GM12878 (cell line): Measurements from ENCODE around the gene SIGMAR1. TPM values are rescaled to one million over a fixed set of nuclear protein-coding genes. Genes with fewer than 3 reads are reported as not detected.

Experiments
- ATAC-seq: fragments of 200-7000 bp; cut with Tn5 transposase; 3 replicates; pipeline ENCODE4 v1.9.1; 2020; ENCODE audit warnings: mild to moderate bottlenecking, moderate library complexity
- BruUV-seq: library from RNA; stranded (reverse); fragments of 400-500 nt; replicated peaks from 2 replicates; lab custom pipeline; 2021; lab: Mats Ljungman, UMichigan
- CTCF ChIA-PET: fragments of 300-600 bp; sonication (Branson Sonifier 250); formaldehyde crosslinking; extraction: SDS; loops from one replicate; lab custom pipeline; 2021; ENCODE audit warnings: inconsistent platforms; lab: Yijun Ruan, JAX
- POLR2A ChIA-PET: fragments of 350-600 bp; formaldehyde crosslinking; extraction: SDS; loops from one replicate; lab custom pipeline; 2021; ENCODE audit warnings: inconsistent platforms; lab: Charles Lee
- RAD21 ChIA-PET: fragments of 300-600 bp; sonication (Branson Sonifier 250); formaldehyde crosslinking; loops from one replicate; lab custom pipeline; 2023; ENCODE audit warnings: antibody characterized with exemption; ENCODE audit not compliant: unreplicated experiment; lab: Charles Lee
- SMC1A ChIA-PET: fragments of 300-600 bp; sonication (Branson Sonifier 250); formaldehyde crosslinking; loops from one replicate; lab custom pipeline; 2023; ENCODE audit not compliant: unreplicated experiment, uncharacterized antibody; lab: Charles Lee
- DNase-seq: peaks from one replicate; pipeline ENCODE4 v3.0.0-alpha.2; 2011; ENCODE audit warnings: low read depth, low spot score
- FAIRE-seq: peaks from 3 replicates; lab custom pipeline; 2011; peaks lifted over from hg19 to GRCh38; lab: Jason Lieb, UNC
- H2AFZ ChIP-seq: 2 replicates; pipeline ENCODE4 v1.6.0; 2011; ENCODE audit warnings: low read depth, low read length, control low read depth; ENCODE audit not compliant: control insufficient read depth
- H3K27ac ChIP-seq: 2 replicates; pipeline ENCODE4 v1.5.1; 2011; ENCODE audit warnings: control low read depth; ENCODE audit not compliant: control insufficient read depth, insufficient read depth
- H3K27me3 ChIP-seq, 2 experiments: replicated peaks in 1 of 2; 2 replicates each; pipeline versions ENCODE4 v1.6.0 to v1.6.1; 2011; ENCODE audit warnings: low read length in 1 of 2; ENCODE audit not compliant: control insufficient read depth in 2 of 2, insufficient read depth in 2 of 2
- H3K36me3 ChIP-seq, 2 experiments: 2 replicates each; pipeline ENCODE4 v1.5.1; 2011; ENCODE audit warnings: low read length in 1 of 2; ENCODE audit not compliant: control insufficient read depth in 2 of 2, insufficient read depth in 2 of 2
- H3K4me1 ChIP-seq: 2 replicates; pipeline ENCODE4 v1.6.1; 2011; ENCODE audit warnings: mild to moderate bottlenecking, low read length, moderate library complexity, mixed read lengths; ENCODE audit not compliant: control insufficient read depth, insufficient read depth
- H3K4me2 ChIP-seq: 2 replicates; pipeline ENCODE4 v1.6.0; 2011; ENCODE audit warnings: control low read depth; ENCODE audit not compliant: control insufficient read depth, insufficient read depth
- H3K4me3 ChIP-seq: fragments of 200-600 bp; sonication (generic); 2 replicates; pipeline ENCODE4 v1.5.1; 2016
- H3K79me2 ChIP-seq: 2 replicates; pipeline ENCODE4 v1.6.0; 2011; ENCODE audit warnings: low read length; ENCODE audit not compliant: control insufficient read depth, insufficient read depth
- H3K9ac ChIP-seq: 2 replicates; pipeline ENCODE4 v1.8.0; 2011; ENCODE audit warnings: low read length, control low read depth, mixed read lengths; ENCODE audit not compliant: control insufficient read depth, insufficient read depth
- H3K9me3 ChIP-seq: replicated peaks from 3 replicates; pipeline ENCODE4 v1.5.1; 2011; ENCODE audit warnings: mild to moderate bottlenecking, low read length; ENCODE audit not compliant: control insufficient read depth, insufficient read depth
- H4K20me1 ChIP-seq: 2 replicates; pipeline ENCODE4 v1.6.0; 2011; ENCODE audit not compliant: control insufficient read depth, insufficient read depth
- CEBPB ChIP-seq, 2 experiments: fragments of 150-350 bp in 1 of 2; IDR thresholded peaks; 2 replicates each; pipeline ENCODE4 v1.6.1; 2012 to 2014; ENCODE audit warnings: low read depth in 2 of 2, low read length in 2 of 2, borderline replicate concordance in 1 of 2, inconsistent platforms in 1 of 2
- EGR1 ChIP-seq, 2 experiments: IDR thresholded peaks; 1 replicate in 1 of 2; 2 replicates in 1 of 2; pipeline ENCODE4 v1.6.1; 2011 to 2012; ENCODE audit warnings: low read depth in 2 of 2, low read length in 2 of 2, borderline replicate concordance in 1 of 2, mild to moderate bottlenecking in 1 of 2, moderate library complexity in 1 of 2
- FOS ChIP-seq: IDR thresholded peaks from 3 replicates; pipeline ENCODE4 v1.6.1; 2011; ENCODE audit warnings: borderline replicate concordance; ENCODE audit not compliant: insufficient read length; ENCODE audit errors: extremely low read depth
- HDGF ChIP-seq: fragments of 450-650 bp; IDR thresholded peaks from 2 replicates; pipeline ENCODE4 v1.6.1; 2016; ENCODE audit warnings: antibody characterized with exemption
- MTA2 ChIP-seq: fragments of 450-650 bp; IDR thresholded peaks from 2 replicates; pipeline ENCODE4 v1.6.1; 2016; ENCODE audit warnings: low read depth, mild to moderate bottlenecking, moderate library complexity
- NFYB ChIP-seq: IDR thresholded peaks from 2 replicates; pipeline ENCODE4 v1.6.1; 2011; ENCODE audit warnings: low read depth, mild to moderate bottlenecking, low read length, improper control_type of control experiment, moderate library complexity; ENCODE audit not compliant: insufficient read depth
- NR2C1 ChIP-seq: fragments of 450-650 bp; IDR thresholded peaks from 2 replicates; pipeline ENCODE4 v1.6.1; 2017; ENCODE audit warnings: antibody characterized with exemption, mild to moderate bottlenecking, moderate library complexity
- SIN3A ChIP-seq: IDR thresholded peaks from 2 replicates; pipeline ENCODE4 v1.6.1; 2012; ENCODE audit warnings: low read depth, low read length, improper control_type of control experiment
- SP1 ChIP-seq: IDR thresholded peaks from one replicate; pipeline ENCODE4 v1.6.1; 2011; ENCODE audit warnings: low read depth, low read length
- TARDBP ChIP-seq: IDR thresholded peaks from 2 replicates; pipeline ENCODE4 v1.6.1; 2016; ENCODE audit warnings: borderline replicate concordance
- TCF3 ChIP-seq: IDR thresholded peaks from 2 replicates; pipeline ENCODE4 v1.6.1; 2012; ENCODE audit warnings: low read depth, mild to moderate bottlenecking, low read length, borderline replicate concordance; ENCODE audit not compliant: insufficient read depth
- ZNF622 ChIP-seq: fragments of 450-650 bp; IDR thresholded peaks from 2 replicates; pipeline ENCODE4 v1.6.1; 2017; ENCODE audit warnings: mild to moderate bottlenecking, inconsistent platforms
- WGBS: methylation state at CpG from one replicate; pipeline ENCODE4 v1.1.6; 2016; ENCODE audit warnings: low lambda C conversion rate; ENCODE audit not compliant: insufficient replicate concordance, insufficient coverage; ENCODE audit errors: missing lambda C conversion rate; 5-methylcytosine and 5-hydroxymethylcytosine counted together
- in situ Hi-C: fragments of 300-500 bp; cut with MboI; formaldehyde crosslinking; loops from 9 replicates; pipeline ENCODE4 v1.14.3; 2018; ENCODE audit warnings: mixed read lengths
- intact Hi-C: fragments of 100-400 bp; cut with micrococcal nuclease; formaldehyde crosslinking; loops from one replicate; pipeline ENCODE4 v1.14.2; 2022; ENCODE audit not compliant: unreplicated experiment
- polyA plus RNA-seq, 11 experiments: library from polyadenylated mRNA; depleted of rRNA in 4 of 11; unstranded in 6 of 11; stranded (reverse) in 5 of 11; fragments of >200 nt; fragmentation: Nextera tagmentation in 4 of 11; fragmentation: Illumina TruSeq in 1 of 11; extraction: Ambion mirVana in 4 of 11; extraction: Trizol in 1 of 11; gene quantifications; 1 replicate in 1 of 11; 2 replicates in 10 of 11; pipeline versions ENCODE4 v1.2.1 to v1.2.3, GENCODE V29; 2011 to 2016; ENCODE audit warnings: inconsistent platforms in 2 of 11, missing spikeins in 2 of 11, low read depth in 1 of 11
- total RNA-seq, 4 experiments: library from RNA; depleted of rRNA in 3 of 4; stranded (reverse); fragments of >200 nt in 3 of 4; fragmentation: Illumina TruSeq in 1 of 4; extraction: Trizol in 1 of 4; gene quantifications; 2 replicates each; pipeline versions ENCODE4 v1.2.1 to v1.2.3, GENCODE V29; 2013 to 2021
- TF ChIP-seq, protein P1 (sequence below): fragments of 450-650 bp; IDR thresholded peaks from 2 replicates; pipeline ENCODE4 v1.6.1; 2018; ENCODE audit warnings: borderline replicate concordance, mild to moderate bottlenecking; ENCODE audit not compliant: partially characterized antibody

Gene SIGMAR1
- total and polyA plus RNA-seq, 10 of the 15 experiments (the other 5 are each of a cell fraction or from before 2014, with no cell fraction given): 7.1 to 133 (median 69.5) TPM

DNA sequence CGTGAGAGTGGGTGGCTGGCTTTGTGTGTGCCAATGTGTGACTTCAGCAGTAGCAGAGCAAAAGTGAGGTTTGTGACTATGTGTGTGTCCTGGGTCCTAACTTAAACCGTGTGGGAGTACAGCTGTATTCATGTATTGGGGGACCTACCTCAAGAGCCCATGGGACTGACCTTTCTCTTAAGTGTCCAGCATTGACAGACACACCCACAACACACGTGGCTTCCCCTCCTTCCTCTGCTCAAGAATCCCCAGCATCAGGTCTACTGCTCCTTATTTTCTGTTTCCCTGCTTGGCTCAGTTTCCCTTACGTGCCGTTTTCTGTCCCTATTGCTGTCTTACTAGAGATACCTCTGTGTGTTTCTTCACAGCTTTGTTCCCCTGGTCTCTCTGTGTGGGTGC lies 15.0 kb upstream of the SIGMAR1 start:
- H4K20me1 ChIP-seq: no peaks in the 10 kb centered on the region
- H3K27me3 ChIP-seq: no peaks in the 10 kb centered on the region
- H3K9ac ChIP-seq: no peak overlapping the region
- no peak for FAIRE-seq
- peaks cover 11% of the 10 kb centered on the region for H3K4me1 ChIP-seq
- H3K4me2 ChIP-seq: peak overlapping the region; percentile 70
- DNase-seq: no peak
- no peak for ATAC-seq
- in situ Hi-C loops (no loop called here), intact Hi-C loops (no loop called here)
- ChIA-PET CTCF (interaction anchor here (2.9 kb wide), 1 partner anchor 10 kb away, joined by 11 read pairs; the partner anchor contains the start of gene CCL27), SMC1A (no interaction called here), RAD21 (interaction anchor here (0.5 kb wide), 1 partner anchor 286 kb away, joined by 3 read pairs; no protein-coding TSS in a partner anchor), POLR2A (interaction anchor here (1.3 to 1.5 kb wide), 2 partner anchors 9 to 15 kb away, joined by 3 to 6 read pairs; partner anchors contain the start of genes CCL27 and SIGMAR1)
- no TSS peak for BruUV-seq
- no peak overlapping the region for H3K27ac ChIP-seq
- H3K79me2 ChIP-seq: peaks cover 6% of the 10 kb centered on the region
- peaks cover 2 to 13% of the 10 kb centered on the region in 2 experiments; a peak in 3 of 4 replicates for H3K36me3 ChIP-seq
- H3K4me3 ChIP-seq: no peak overlapping the region
- no peak overlapping the region for H2AFZ ChIP-seq
- 54% methylated on average over 5 of the region's 5 CpGs for WGBS
- 0 out of 2 replicates have a peak, but pooled peaks have one; percentile 48 for TF ChIP-seq TARDBP
- no peak for TF ChIP-seq SIN3A
- H3K9me3 ChIP-seq: no peaks in the 10 kb centered on the region

DNA sequence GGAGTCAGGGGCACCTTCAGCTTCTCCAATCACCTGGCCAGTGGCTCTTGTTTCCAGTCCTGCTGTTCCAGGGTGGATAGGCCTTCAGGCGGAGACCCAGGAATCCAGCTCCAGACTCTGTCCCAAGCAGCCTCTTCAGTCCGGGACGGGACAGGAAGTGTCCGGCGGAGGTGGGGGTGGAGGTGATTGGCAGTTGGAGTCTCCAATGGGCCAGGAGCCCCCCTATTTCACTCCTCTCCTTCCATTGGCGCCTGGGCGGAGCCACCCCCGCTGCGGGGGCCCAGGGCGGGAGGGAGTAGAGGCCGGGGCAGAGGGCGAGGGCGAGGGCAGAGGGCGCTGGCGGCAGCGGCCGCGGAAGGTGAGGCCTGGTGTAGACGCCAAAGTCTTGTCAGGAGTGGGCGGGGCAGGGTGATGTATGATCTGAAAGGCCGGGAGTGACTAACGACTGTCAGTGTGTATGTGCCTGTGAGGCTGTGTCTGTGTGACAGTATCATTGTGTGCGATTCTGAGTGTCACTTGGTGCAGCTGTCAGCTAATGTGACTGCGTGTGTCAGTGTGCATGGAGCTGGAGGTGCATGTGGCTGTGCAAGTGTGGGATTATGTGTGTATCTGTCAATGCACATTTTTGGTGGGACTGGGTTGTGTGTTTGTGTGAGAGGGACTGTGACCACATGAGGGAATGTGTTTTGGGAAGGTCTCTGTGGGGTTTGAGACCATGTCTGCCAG lies 14.5 kb upstream of the SIGMAR1 start, which contains the start of gene IL11RA:
IL11RA (plus strand) TSS at position 310 of the 726 bp plus-strand sequence. CDS start 3,033 bp downstream, outside the sequence.
- H3K79me2 ChIP-seq: peaks cover 12% of the 10 kb centered on the region
- H4K20me1 ChIP-seq: no peaks in the 10 kb centered on the region
- ChIA-PET POLR2A (interaction anchor here (0.5 to 1.5 kb wide), 3 partner anchors 10 to 829 kb away, joined by 3 to 6 read pairs (median 3); partner anchors contain the start of genes CCL27 and SIGMAR1), RAD21 (interaction anchor here (0.5 kb wide), 1 partner anchor 287 kb away, joined by 3 read pairs; no protein-coding TSS in a partner anchor), CTCF (interaction anchor here (1.5 to 2.9 kb wide), 2 partner anchors 10 to 18 kb away, joined by 3 to 11 read pairs; partner anchors contain the start of gene CCL27), SMC1A (no interaction called here)
- peak within 1 kb of the TSS; percentile 70 for H3K4me2 ChIP-seq
- intact Hi-C loops: no loop called here
- ATAC-seq (peak; percentile 78), FAIRE-seq (no peak), DNase-seq (no peak)
- H3K4me3 ChIP-seq: no peak within 1 kb of the TSS
- 0 out of 2 replicates have a peak within 1 kb of the TSS, but pooled peaks have one; percentile 31 for H3K27ac ChIP-seq
- peak within 1 kb of the TSS; percentile 37; the same call in 1 of the 2 replicates for H2AFZ ChIP-seq
- H3K9ac ChIP-seq: no peak within 1 kb of the TSS
- H3K27me3 ChIP-seq: no peaks in the 10 kb centered on the region
- peaks cover 2 to 13% of the 10 kb centered on the region in 2 experiments; a peak in 3 of 4 replicates for H3K36me3 ChIP-seq
- in situ Hi-C loops: no loop called here
- no peaks in the 10 kb centered on the region for H3K9me3 ChIP-seq
- BruUV-seq: no TSS peak
- peaks cover 15% of the 10 kb centered on the region for H3K4me1 ChIP-seq
- WGBS: 4% methylated on average over 24 of the region's 24 CpGs
- TF ChIP-seq SP1: peak; percentile 7
- peak; percentile 55; the same call in 1 of the 2 replicates for TF ChIP-seq HDGF
- TF ChIP-seq NFYB: peak; percentile 71; the same call in 1 of the 2 replicates
- TF ChIP-seq NR2C1: peak; percentile 38; the same call in 1 of the 2 replicates
- peak in 1 of 2 experiments; percentile 80; a peak in 2 of 3 replicates for TF ChIP-seq EGR1 (IDR thresholded peaks at IDR 0.05; ENCODE audit: borderline replicate concordance in 1 of 2, low read depth in 2 of 2, low read length in 2 of 2)
- TF ChIP-seq, protein P1, sequence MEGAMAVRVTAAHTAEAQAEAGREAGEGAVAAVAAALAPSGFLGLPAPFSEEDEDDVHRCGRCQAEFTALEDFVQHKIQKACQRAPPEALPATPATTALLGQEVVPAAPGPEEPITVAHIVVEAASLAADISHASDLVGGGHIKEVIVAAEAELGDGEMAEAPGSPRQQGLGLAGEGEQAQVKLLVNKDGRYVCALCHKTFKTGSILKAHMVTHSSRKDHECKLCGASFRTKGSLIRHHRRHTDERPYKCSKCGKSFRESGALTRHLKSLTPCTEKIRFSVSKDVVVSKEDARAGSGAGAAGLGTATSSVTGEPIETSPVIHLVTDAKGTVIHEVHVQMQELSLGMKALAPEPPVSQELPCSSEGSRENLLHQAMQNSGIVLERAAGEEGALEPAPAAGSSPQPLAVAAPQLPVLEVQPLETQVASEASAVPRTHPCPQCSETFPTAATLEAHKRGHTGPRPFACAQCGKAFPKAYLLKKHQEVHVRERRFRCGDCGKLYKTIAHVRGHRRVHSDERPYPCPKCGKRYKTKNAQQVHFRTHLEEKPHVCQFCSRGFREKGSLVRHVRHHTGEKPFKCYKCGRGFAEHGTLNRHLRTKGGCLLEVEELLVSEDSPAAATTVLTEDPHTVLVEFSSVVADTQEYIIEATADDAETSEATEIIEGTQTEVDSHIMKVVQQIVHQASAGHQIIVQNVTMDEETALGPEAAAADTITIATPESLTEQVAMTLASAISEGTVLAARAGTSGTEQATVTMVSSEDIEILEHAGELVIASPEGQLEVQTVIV: no peak
- TF ChIP-seq MTA2: no peak
- no peak for TF ChIP-seq FOS
- no peak for TF ChIP-seq ZNF622
- TF ChIP-seq CEBPB (IDR thresholded peaks at IDR 0.05; ENCODE audit: borderline replicate concordance in 1 of 2, low read depth in 2 of 2, low read length in 2 of 2): no peak
- peak; percentile 78; the same call in 1 of the 2 replicates for TF ChIP-seq TCF3
